GM12872 (cell line): ENCODE data around the gene STARD6.

ENCODE experiments used
- CTCF ChIP-seq: IDR thresholded peaks from 3 replicates; pipeline ENCODE4 v1.5.1; 2011; ENCODE audit warnings: low read depth, mild to moderate bottlenecking, low read length, moderate library complexity; ENCODE audit not compliant: insufficient read depth

Gene STARD6

GRCh38 chr18:54330768-54331548 is 26.7 kb downstream of the STARD6 start:
- no peak for TF ChIP-seq CTCF

- no peak for TF ChIP-seq CTCF
These were observed 27.9 kb downstream of the STARD6 start for GRCh38 chr18:54329787-54330186.

GRCh38 chr18:54327818-54328217 is 29.8 kb downstream of the STARD6 start:
- no peak for TF ChIP-seq CTCF

- TF ChIP-seq CTCF: no peak
These were observed 33.7 kb downstream of the STARD6 start for GRCh38 chr18:54323970-54324369.

- TF ChIP-seq CTCF: no peak
These were observed 34.1 kb downstream of the STARD6 start for GRCh38 chr18:54323561-54323960.

GRCh38 chr18:54316071-54316820 is 41.4 kb downstream of the STARD6 start:
- no peak for TF ChIP-seq CTCF

GRCh38 chr18:54303408-54303807 is 54.2 kb downstream of the STARD6 start:
- TF ChIP-seq CTCF: no peak
